OCI-LY7 (cell line): ENCODE results near the gene LYVE1. TPM values are rescaled to one million over a fixed set of nuclear protein-coding genes. Genes with fewer than 3 reads are reported as not detected.

Experiments used
- Bru-seq: library from RNA; stranded (reverse); fragments of 400-500 nt; gene quantifications from one replicate; lab custom pipeline; 2021; lab: Mats Ljungman, UMichigan
- BruChase-seq, 2 experiments: library from RNA; stranded (reverse); fragments of 400-500 nt; gene quantifications; one replicate each; lab custom pipeline; 2021; lab: Mats Ljungman, UMichigan
- BruUV-seq: library from RNA; stranded (reverse); fragments of 400-500 nt; replicated peaks from 2 replicates; lab custom pipeline; 2021; lab: Mats Ljungman, UMichigan
- CTCF ChIA-PET: fragments of 300-600 bp; sonication (Branson Sonifier 250); formaldehyde crosslinking; loops from one replicate; lab custom pipeline; 2022; ENCODE audit warnings: antibody characterized with exemption; ENCODE audit not compliant: unreplicated experiment; lab: Charles Lee
- POLR2A ChIA-PET: fragments of 300-600 bp; sonication (Branson Sonifier 250); formaldehyde crosslinking; loops from one replicate; lab custom pipeline; 2022; ENCODE audit warnings: antibody characterized with exemption; lab: Charles Lee
- DNase-seq: peaks from one replicate; pipeline ENCODE4 v3.0.0-alpha.2; 2015; ENCODE audit warnings: low spot score
- H2AFZ ChIP-seq: fragments of 200-600 bp; sonication (generic), shearing (Covaris generic); 2 replicates; pipeline ENCODE4 v1.6.1; 2014; ENCODE audit warnings: mild to moderate bottlenecking, antibody characterized with exemption, low read length, moderate library complexity
- H3K27ac ChIP-seq: fragments of 200-600 bp; sonication (generic); 2 replicates; pipeline ENCODE4 v1.5.1; 2014; ENCODE audit warnings: mixed run types, low read depth, mild to moderate bottlenecking, moderate library complexity, low read length, inconsistent platforms; ENCODE audit not compliant: poor library complexity, severe bottlenecking
- H3K36me3 ChIP-seq: fragments of 200-600 bp; sonication (generic); 2 replicates; pipeline ENCODE4 v1.6.1; 2014; ENCODE audit warnings: mild to moderate bottlenecking, antibody characterized with exemption, low read length, moderate library complexity, mixed read lengths; ENCODE audit not compliant: insufficient read depth
- H3K4me1 ChIP-seq: fragments of 200-600 bp; sonication (generic); 2 replicates; pipeline ENCODE4 v1.5.1; 2014; ENCODE audit warnings: mild to moderate bottlenecking, low read length; ENCODE audit not compliant: insufficient read depth, poor library complexity, severe bottlenecking
- H3K4me2 ChIP-seq: fragments of 200-600 bp; sonication (generic); 2 replicates; pipeline ENCODE4 v1.6.1; 2014; ENCODE audit warnings: mild to moderate bottlenecking, low read length
- H3K4me3 ChIP-seq: fragments of 200-600 bp; sonication (generic); 2 replicates; pipeline ENCODE4 v1.5.1; 2014; ENCODE audit warnings: mild to moderate bottlenecking, low read depth, low read length; ENCODE audit not compliant: poor library complexity, severe bottlenecking
- H3K79me2 ChIP-seq: fragments of 200-600 bp; sonication (generic); 2 replicates; pipeline ENCODE4 v1.6.1; 2016; ENCODE audit warnings: low read depth, mild to moderate bottlenecking, low read length, moderate library complexity, mixed read lengths; ENCODE audit not compliant: insufficient read depth
- H3K9me2 ChIP-seq: fragments of 200-600 bp; sonication (generic); 2 replicates; pipeline ENCODE4 v1.6.1; 2016; ENCODE audit warnings: mild to moderate bottlenecking, low read length, mixed read lengths; ENCODE audit not compliant: insufficient read depth
- H3K9me3 ChIP-seq: fragments of 200-600 bp; sonication (generic); 2 replicates; pipeline ENCODE4 v1.6.1; 2014; ENCODE audit warnings: mild to moderate bottlenecking, mixed run types, low read length, mixed read lengths
- H4K20me1 ChIP-seq: fragments of 200-600 bp; sonication (generic); 2 replicates; pipeline ENCODE4 v1.6.1; 2014; ENCODE audit warnings: mild to moderate bottlenecking, antibody characterized with exemption, low read length, moderate library complexity, mixed read lengths; ENCODE audit not compliant: insufficient read depth
- EZH2phosphoT487 ChIP-seq: fragments of 200-600 bp; sonication (generic); IDR thresholded peaks from 2 replicates; pipeline ENCODE4 v1.6.1; 2018; ENCODE audit warnings: low read depth, borderline replicate concordance, mild to moderate bottlenecking, mixed run types, antibody characterized with exemption, low read length, moderate library complexity, mixed read lengths
- intact Hi-C: fragments of 100-400 bp; cut with micrococcal nuclease; formaldehyde crosslinking; loops from one replicate; pipeline ENCODE4 v1.10.0; 2022; ENCODE audit not compliant: unreplicated experiment
- long read RNA-seq: library from polyadenylated mRNA; stranded (forward); transcript quantifications from one replicate; pipeline ENCODE4 v2.0.0, GENCODE V29; 2022
- total RNA-seq, 2 experiments: library from RNA; depleted of rRNA in 1 of 2; stranded (reverse); fragments of >200 nt in 1 of 2; shearing (Covaris generic) in 1 of 2; gene quantifications; 2 replicates each; pipeline ENCODE4 v1.2.3, GENCODE V29; 2014 to 2022
- TF ChIP-seq, protein P1 (sequence below): fragments of 200-600 bp; sonication (generic); conservative IDR thresholded peaks from 2 replicates; pipeline ENCODE4 v1.5.1; 2014; ENCODE audit warnings: mild to moderate bottlenecking, antibody characterized with exemption, low read length, moderate library complexity, mixed read lengths

The LYVE1 gene, protein sequence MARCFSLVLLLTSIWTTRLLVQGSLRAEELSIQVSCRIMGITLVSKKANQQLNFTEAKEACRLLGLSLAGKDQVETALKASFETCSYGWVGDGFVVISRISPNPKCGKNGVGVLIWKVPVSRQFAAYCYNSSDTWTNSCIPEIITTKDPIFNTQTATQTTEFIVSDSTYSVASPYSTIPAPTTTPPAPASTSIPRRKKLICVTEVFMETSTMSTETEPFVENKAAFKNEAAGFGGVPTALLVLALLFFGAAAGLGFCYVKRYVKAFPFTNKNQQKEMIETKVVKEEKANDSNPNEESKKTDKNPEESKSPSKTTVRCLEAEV
- total RNA-seq (2014; rRNA removed; shearing (Covaris generic)) (not detected in 2 replicates), total RNA-seq (2022) (not detected in 2 replicates), Bru-seq, nascent RNA (not detected), BruChase-seq, experiment 1, labeled RNA remaining after a 6-hour chase (not detected), BruChase-seq, experiment 2, labeled RNA remaining after a 2-hour chase (not detected)
- long read RNA-seq: 0 reads

DNA sequence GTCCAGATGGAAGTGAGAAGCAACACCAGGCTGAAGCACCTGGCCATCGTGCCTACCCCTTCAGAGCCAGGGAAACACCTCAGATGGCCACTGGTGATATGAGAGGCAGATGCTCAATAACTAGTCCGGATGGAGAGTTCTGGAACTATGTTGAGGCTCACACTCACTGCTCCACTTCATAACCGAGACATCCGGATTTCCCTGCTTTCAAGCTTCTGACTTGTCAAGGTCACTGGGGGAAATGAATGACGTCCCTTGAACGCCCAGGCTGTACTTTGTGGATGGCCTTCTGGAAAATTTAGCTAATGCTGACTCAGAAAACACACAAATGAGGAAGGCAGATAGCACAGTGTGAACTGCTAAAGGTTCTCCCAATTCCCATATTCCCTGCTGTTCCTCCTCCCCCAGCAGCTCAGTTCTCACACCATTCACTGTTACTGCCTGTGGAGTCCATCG lies at the start of gene LYVE1:
TSS of gene LYVE1 (minus strand) at position 180 of the 456 bp plus-strand sequence. CDS start at position 47, 133 bp downstream.
- no TSS peak for BruUV-seq
- Histone ChIP-seq H3K79me2 (no peaks in the 10 kb centered on the region), H3K9me2 (no peaks in the 10 kb centered on the region), H3K27ac (no peak within 1 kb of the TSS), H3K4me2 (no peak within 1 kb of the TSS), H3K9me3 (no peaks in the 10 kb centered on the region), H4K20me1 (no peaks in the 10 kb centered on the region), H3K36me3 (no peaks in the 10 kb centered on the region), H3K4me1 (no peaks in the 10 kb centered on the region), H3K4me3 (no peak within 1 kb of the TSS), H2AFZ (no peak within 1 kb of the TSS)
- CTCF ChIA-PET: no interaction called here
- intact Hi-C loops: no loop called here
- POLR2A ChIA-PET: interaction anchor here (0.7 kb wide), 1 partner anchor 24 kb away, joined by 5 read pairs; no protein-coding TSS in a partner anchor
- TF ChIP-seq EZH2phosphoT487: no peak
- TF ChIP-seq, protein P1, sequence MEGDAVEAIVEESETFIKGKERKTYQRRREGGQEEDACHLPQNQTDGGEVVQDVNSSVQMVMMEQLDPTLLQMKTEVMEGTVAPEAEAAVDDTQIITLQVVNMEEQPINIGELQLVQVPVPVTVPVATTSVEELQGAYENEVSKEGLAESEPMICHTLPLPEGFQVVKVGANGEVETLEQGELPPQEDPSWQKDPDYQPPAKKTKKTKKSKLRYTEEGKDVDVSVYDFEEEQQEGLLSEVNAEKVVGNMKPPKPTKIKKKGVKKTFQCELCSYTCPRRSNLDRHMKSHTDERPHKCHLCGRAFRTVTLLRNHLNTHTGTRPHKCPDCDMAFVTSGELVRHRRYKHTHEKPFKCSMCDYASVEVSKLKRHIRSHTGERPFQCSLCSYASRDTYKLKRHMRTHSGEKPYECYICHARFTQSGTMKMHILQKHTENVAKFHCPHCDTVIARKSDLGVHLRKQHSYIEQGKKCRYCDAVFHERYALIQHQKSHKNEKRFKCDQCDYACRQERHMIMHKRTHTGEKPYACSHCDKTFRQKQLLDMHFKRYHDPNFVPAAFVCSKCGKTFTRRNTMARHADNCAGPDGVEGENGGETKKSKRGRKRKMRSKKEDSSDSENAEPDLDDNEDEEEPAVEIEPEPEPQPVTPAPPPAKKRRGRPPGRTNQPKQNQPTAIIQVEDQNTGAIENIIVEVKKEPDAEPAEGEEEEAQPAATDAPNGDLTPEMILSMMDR: no peak
- DNase-seq: no peak

DNA sequence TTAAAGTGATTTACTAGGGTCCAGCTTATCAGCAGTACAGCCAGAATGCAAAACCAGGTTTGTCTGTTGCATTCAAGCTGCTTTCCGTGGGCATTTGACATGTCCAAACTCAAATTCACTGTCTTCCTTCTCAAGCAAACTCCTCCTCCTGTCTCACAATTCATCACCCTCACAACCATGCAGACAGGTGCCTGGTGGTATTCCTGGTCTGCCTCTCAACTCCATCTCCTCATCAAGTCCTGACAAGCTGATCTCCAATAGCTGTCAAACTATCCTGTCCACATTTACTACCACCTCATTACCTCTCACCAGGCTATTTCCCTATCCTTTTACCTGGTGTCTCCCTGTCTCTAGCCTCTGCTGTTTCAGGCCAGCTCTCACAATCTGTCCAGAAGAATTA lies 49.1 kb upstream of the LYVE1 start:
- ChIA-PET CTCF (no interaction called here), POLR2A (interaction anchor here (1.0 to 1.1 kb wide), 2 partner anchors 11 to 60 kb away, joined by 3 read pairs; no protein-coding TSS in a partner anchor)
- Histone ChIP-seq H3K36me3 (no peaks in the 10 kb centered on the region), H4K20me1 (no peaks in the 10 kb centered on the region), H3K4me3 (no peak overlapping the region), H3K9me3 (no peaks in the 10 kb centered on the region), H3K4me2 (no peak overlapping the region), H3K27ac (no peak overlapping the region), H3K79me2 (no peaks in the 10 kb centered on the region), H2AFZ (no peak overlapping the region), H3K9me2 (no peaks in the 10 kb centered on the region), H3K4me1 (no peaks in the 10 kb centered on the region)
- no peak for TF ChIP-seq EZH2phosphoT487
- TF ChIP-seq, protein P1: no peak
- no peak for DNase-seq
- no TSS peak for BruUV-seq
- intact Hi-C loops: no loop called here
